Type B pancreatic cell (in vitro differentiated cells): Measurements from ENCODE around the gene ERBB2. TPM values are rescaled to one million over a fixed set of nuclear protein-coding genes. Genes with fewer than 3 reads are reported as not detected.

ENCODE experiments used
- DNase-seq: peaks from one replicate; pipeline ENCODE4 v3.0.0; 2021; ENCODE audit warnings: mixed read lengths; ENCODE audit not compliant: unreplicated experiment; ENCODE audit errors: extremely low spot score
- H3K27ac Mint-ChIP-seq: 2 replicates; pipeline ENCODE4 v1.8.0; 2021; ENCODE audit warnings: mild to moderate bottlenecking, mixed read lengths
- H3K27me3 Mint-ChIP-seq: 2 replicates; pipeline ENCODE4 v1.8.0; 2021; ENCODE audit warnings: mixed read lengths
- H3K36me3 Mint-ChIP-seq: 2 replicates; pipeline ENCODE4 v1.8.0; 2021; ENCODE audit warnings: mixed read lengths
- H3K4me1 Mint-ChIP-seq: one replicate; pipeline ENCODE4 v1.8.0; 2021; ENCODE audit warnings: mixed read lengths; ENCODE audit not compliant: unreplicated experiment
- H3K4me3 Mint-ChIP-seq: 2 replicates; pipeline ENCODE4 v1.8.0; 2021; ENCODE audit warnings: mild to moderate bottlenecking, mixed read lengths
- H3K9me3 Mint-ChIP-seq: 2 replicates; pipeline ENCODE4 v1.8.0; 2021; ENCODE audit warnings: mixed read lengths
- CTCF ChIP-seq: fragments of 200-600 bp; sonication (generic); conservative IDR thresholded peaks from 2 replicates; pipeline ENCODE4 v1.5.0; 2021; ENCODE audit warnings: antibody characterized with exemption, mild to moderate bottlenecking
- total RNA-seq: library from RNA; stranded (reverse); gene quantifications from 2 replicates; pipeline ENCODE4 v1.2.1, GENCODE V29; 2021; ENCODE audit warnings: low replicate concordance

The ERBB2 gene
- total RNA-seq, 1 donor from 2014 or later, result 123 TPM

GRCh38 chr17:39663688-39664580 lies 35.9 kb upstream of the ERBB2 start:
- Mint-ChIP-seq H3K9me3 (no peaks in the 10 kb centered on the region), H3K4me1 (peaks cover 10% of the 10 kb centered on the region), H3K27ac (peak overlapping the region; percentile 34), H3K4me3 (peak overlapping the region; percentile 54), H3K27me3 (peaks cover 10% of the 10 kb centered on the region), H3K36me3 (no peaks in the 10 kb centered on the region)
- TF ChIP-seq CTCF, result no peak
- no peak for DNase-seq

- peaks cover 10% of the 10 kb centered on the region for H3K27me3 Mint-ChIP-seq
- H3K9me3 Mint-ChIP-seq, result no peaks in the 10 kb centered on the region
- no peaks in the 10 kb centered on the region for H3K36me3 Mint-ChIP-seq
- peak within 1 kb of the TSS; percentile 36 for H3K27ac Mint-ChIP-seq
- no peak for DNase-seq
- peak within 1 kb of the TSS; percentile 54 for H3K4me3 Mint-ChIP-seq
- H3K4me1 Mint-ChIP-seq, result peaks cover 10% of the 10 kb centered on the region
- TF ChIP-seq CTCF, result no peak
These were observed 35.0 kb upstream of the ERBB2 start, which contains the start of gene TCAP for GRCh38 chr17:39664581-39665561. TCAP (plus strand) TSS chr17:39665349; CDS start chr17:39665360, 11 bp downstream.

- peaks cover 10% of the 10 kb centered on the region for H3K4me1 Mint-ChIP-seq
- TF ChIP-seq CTCF, result peak; percentile 31
- H3K4me3 Mint-ChIP-seq, result no peak overlapping the region
- H3K36me3 Mint-ChIP-seq, result no peaks in the 10 kb centered on the region
- peaks cover 10% of the 10 kb centered on the region for H3K27me3 Mint-ChIP-seq
- no peaks in the 10 kb centered on the region for H3K9me3 Mint-ChIP-seq
- peak overlapping the region; percentile 36 for H3K27ac Mint-ChIP-seq
- DNase-seq, result no peak
These were observed 34.1 kb upstream of the ERBB2 start for GRCh38 chr17:39665642-39666224.

- no peaks in the 10 kb centered on the region for H3K9me3 Mint-ChIP-seq
- no peak overlapping the region for H3K27ac Mint-ChIP-seq
- H3K4me1 Mint-ChIP-seq, result peaks cover 10% of the 10 kb centered on the region
- H3K4me3 Mint-ChIP-seq, result no peak overlapping the region
- no peak for DNase-seq
- no peak for TF ChIP-seq CTCF
- H3K27me3 Mint-ChIP-seq, result peaks cover 10% of the 10 kb centered on the region
- H3K36me3 Mint-ChIP-seq, result no peaks in the 10 kb centered on the region
These were observed 33.6 kb upstream of the ERBB2 start for GRCh38 chr17:39666231-39666600.

- Mint-ChIP-seq H3K4me1 (peaks cover 10% of the 10 kb centered on the region), H3K9me3 (no peaks in the 10 kb centered on the region), H3K27ac (no peak overlapping the region), H3K4me3 (peak overlapping the region; percentile 69), H3K36me3 (no peaks in the 10 kb centered on the region), H3K27me3 (peaks cover 10% of the 10 kb centered on the region)
- TF ChIP-seq CTCF, result no peak
- DNase-seq, result no peak
These were observed 33.1 kb upstream of the ERBB2 start for GRCh38 chr17:39666601-39667261.
